ENCODE measurements around the gene BUD13.

BUD13 gene

DNA sequence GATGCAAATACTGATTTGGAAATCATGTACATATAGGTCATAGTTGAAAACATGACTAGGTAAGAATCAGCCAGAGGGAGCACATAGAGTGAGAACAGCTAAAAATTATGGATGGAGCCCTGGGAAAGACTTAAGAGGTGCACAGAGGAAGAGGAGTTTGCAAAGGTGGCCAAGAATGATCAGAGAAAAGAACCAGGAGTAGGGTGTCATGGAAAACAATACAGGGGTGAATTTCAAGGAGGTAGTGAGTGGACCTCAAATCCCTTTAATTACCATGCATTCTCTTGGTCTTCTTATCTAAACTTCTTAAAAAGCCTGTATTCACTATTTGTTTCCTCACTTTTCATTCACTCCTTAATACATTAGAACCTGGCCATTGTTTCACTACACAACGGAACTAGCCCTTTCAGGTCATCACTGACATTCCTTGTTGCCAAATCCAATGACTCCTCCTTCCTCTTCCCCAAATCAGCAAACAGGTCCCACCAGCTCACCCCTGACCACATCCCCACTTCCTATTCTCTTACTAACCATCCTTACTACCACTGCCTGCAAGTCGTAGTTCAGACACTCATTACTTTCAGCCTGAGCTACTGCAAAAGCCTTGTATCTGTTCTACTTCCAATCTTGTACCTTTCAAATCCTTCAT is 22.6 kb downstream of the BUD13 start:
- DNase-seq = no peak

DNA sequence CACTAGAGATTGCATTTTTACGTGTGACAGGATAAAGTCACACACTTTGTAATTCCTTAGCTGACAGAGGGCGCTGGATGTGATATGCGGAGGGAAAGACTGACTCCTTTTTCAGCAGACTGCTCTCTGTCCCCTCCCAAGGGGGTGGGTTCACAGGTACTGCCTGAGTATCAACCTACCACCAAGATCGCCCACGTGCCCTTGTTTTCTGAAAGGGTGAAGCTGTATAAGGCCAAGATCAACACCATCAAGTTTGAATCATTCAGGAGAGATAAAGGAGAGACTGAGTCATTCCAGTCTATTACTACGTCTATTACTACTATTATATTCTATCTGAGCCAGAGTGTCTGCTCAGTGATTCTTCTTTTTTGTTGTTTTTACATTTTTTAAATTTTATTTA is 30.7 kb downstream of the BUD13 start:
- no peak for DNase-seq

DNA sequence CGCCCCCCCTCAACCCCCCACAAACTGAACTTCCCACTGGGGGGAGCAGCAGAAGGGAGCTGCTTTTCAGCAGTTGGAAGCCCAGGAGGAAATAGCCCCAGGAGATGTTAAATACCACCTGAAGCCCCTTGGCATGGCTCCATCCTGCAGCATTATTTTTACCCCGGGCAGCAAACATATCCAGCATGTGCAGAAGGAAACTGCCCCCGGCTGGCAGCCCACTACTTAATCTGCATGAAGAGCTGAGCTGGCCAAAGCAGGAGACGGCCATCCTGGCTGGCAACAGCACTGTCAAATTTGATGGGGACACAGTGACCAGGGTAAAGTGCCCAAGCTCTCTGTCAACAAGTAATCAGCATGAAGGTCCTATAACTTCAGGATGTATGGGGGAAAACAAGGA is 32.0 kb downstream of the BUD13 start:
- DNase-seq = no peak

DNA sequence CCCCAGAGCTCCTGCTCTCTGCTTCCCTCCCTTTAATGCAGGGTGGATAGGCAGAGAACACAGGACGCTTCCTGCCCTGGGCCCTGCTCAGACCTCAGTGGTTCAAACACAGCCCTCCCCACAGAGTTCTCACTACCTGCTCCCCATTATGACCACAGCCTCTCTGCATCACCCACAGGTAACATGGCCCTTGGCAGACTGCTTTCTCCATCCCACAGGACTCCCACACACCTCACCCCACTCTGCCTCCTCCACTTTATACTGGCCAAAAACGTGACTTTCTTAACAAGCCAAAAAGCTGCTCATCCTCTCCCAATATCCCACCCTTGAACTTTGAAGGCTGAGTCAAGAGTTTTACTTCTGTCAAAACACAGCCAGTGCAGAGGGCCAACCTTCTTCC is 33.8 kb downstream of the BUD13 start:
- DNase-seq = no peak

DNA sequence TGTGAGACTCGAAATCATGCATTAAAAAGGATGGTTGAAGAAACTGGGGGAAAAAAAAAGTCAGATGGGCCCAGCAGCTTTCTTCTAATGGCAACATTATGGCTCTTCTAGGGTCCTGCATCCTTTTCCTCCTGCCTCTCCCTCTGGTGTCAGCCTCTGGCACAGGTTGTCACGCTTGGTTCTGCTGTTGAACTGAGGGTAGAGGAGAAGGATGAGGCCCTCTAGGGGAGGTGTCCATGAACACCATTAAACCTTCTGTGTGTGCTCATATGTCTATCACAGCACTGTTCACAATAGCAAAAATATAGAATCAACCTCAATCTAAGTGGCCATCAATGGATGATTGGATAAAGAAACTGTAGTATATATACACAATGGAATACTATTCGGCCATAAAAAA is 36.0 kb downstream of the BUD13 start:
- no peak for DNase-seq

DNA sequence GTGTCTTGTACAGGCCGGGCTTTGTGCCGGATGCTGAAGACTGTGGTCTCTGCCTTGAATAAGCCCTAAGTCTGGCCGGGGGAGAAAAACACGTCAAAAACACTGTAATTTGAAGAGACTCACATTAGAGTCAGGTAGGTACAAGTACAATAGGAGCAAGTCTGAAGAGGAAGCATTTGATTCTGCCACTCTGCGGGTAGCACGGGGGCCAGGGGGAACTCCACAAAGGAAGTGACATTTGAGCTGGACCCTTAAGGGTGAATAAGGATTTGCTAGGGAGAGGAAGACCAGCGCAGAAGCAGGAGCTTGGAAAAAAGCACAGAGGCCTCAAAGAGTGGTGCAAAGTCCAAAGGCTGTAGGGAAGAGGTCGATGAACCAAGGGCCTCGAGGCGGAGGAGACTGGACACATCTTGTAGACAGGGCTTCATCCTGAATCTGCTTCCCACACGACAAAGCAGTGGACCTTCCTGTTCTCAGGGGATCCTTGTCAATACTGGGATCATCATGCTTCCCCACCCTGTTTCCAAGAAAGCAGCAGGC is 38.7 kb downstream of the BUD13 start:
- DNase-seq = no peak

DNA sequence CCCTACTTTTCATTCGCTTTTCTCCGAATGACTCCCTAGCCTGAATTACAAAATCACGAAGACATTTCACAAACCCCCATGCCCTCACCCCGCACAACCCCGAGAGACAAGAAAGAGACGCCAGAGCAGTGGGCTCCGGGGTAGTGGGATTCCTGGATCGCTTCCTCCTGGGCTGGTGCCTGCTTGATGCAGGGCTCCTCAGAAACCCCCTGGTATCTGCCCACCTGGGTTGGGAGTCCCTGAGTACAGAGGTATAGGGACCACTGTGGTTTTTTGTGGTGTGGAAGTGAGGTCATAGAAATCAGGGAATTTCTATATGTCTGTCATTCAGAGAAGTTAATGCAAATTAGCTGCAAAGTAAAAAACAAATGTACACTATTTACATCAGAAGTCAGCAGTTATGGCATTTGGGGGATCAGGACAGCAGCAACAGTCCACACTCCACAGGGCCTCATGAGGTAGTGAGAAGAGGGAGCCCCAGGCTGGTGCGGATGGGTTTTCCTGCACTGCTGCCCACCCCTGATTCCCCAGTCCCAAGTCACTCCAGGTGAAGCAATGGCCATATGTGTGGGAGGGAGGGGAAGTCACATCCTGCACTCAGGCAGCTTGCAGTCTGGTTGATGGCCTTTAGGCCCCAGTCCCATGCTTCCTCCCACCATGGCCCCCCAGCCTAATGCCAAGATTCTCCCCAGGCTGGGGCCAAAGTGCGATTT is 39.6 kb downstream of the BUD13 start:
- DNase-seq = no peak

DNA sequence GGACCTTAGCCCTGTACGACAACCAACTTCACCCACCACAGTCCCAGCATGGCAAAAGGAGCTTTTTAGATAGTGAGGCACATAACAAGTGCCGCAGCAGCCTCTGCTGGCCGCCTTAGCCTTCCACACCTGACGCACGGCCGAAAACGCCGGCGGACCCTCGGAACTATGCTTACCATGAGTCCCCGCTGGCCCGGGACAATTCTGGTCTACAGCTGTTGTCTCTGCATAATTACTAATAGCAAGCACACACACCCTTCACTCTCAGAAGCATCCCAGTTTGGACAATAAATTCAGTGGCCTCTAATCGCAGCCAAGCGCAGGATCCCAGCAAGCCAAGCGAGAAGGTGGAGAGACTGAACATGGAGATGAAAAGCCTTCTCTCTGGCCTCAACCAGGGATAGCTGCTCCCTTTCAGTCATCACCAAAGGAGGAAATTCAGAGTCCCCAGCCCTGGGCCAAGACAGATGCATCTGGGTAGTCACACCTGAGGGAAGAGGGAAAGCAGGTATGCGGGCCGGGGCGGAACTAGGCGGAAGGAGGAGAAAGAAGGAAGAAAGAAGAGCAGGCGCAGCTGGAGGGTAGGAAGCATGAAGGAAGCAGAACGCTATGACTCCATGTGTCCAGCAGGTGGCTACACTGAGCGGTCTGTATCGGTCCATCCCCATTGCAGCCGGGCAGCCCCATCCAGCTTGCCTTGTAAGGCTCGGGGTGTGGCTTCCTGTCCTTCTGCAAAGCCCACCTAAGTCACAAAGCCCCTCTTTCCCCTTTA is 40.3 kb downstream of the BUD13 start:
- no peak for DNase-seq

DNA sequence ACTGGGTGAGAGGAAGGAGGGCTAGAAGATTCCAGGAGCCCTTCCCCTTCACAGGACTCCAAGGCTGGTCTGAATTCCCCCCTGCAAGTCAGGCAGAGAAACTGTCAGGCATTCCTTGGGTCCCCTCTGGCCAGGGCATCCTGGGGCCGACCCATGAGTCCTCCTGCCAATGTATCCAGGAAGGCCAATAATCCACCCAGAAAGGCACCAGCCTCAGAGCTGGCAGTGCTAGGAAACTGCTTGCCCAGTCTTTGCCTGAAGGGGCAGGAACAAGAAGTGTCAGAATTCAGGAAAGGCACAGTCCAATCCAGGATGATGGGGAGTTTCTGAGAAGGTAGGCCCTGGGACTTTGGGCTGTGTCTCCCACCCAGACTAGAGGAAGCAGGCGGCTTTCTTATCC is 41.0 kb downstream of the BUD13 start:
- DNase-seq = no peak

DNA sequence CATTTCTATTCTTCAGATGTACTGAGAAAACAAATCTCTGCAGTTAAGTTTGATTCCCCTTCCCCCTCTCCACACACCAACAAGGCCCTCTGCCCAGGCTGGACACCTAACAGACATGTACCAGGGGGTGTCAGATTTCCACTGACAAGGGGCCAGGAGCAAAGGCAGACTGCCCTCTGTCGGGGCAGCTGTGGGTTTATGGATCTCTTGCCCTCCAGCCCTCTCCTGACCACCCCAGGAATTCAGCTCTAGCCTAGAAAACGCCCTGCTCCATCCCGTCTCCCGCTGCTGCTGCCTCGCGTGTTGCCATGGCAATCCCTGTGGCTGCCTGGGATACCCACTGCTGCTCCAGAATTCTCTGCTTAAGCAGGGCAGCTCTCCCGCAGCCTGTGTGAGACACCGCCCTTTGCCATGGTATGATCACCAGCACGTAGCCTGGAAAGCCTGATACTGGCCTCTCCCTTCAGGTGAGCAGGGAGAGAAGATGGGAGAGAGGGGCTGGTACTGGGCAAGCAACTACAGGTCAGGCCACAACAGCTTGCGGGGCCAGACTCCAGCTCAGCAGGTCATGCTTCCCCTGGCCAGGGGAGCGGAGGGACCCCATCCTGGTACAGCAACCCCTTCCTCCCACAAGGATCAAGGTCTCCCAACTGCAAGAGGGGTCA is 41.6 kb downstream of the BUD13 start:
- no peak for DNase-seq

DNA sequence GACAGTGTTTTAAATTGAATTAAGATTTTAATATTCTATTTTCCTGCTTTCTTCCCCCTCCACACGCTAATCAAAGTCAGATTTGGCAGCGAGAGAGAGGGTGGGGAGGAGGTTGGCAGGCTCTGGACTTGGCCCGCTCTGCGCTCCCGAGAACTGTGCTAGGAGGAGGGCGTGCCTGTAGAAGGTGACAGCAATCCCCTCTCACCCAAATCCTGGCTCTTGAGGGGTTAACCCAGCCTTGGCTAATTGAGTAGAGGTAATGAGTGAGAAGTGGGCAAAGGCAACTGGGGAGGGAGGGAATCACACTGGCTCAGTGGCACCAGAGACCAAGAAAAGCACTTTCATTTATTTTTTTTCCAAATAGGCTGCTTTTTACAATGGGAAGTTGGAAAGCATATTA is 42.2 kb downstream of the BUD13 start:
- DNase-seq = no peak

DNA sequence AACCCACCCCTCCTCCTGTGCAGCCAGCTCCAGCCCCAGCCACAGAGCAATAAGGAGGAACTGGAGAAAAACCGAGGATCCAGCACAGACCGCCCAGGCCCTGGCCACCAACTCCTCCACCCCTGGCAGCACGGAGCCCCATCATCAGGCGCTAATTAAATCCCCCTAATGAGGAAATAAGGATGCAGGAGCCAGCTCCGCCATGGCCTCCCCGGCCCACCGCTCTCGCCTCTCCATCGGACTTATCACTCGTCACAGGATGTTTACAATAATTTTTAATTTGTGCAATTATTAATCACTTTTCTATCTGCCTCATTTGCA is 42.6 kb downstream of the BUD13 start:
- DNase-seq = no peak

DNA sequence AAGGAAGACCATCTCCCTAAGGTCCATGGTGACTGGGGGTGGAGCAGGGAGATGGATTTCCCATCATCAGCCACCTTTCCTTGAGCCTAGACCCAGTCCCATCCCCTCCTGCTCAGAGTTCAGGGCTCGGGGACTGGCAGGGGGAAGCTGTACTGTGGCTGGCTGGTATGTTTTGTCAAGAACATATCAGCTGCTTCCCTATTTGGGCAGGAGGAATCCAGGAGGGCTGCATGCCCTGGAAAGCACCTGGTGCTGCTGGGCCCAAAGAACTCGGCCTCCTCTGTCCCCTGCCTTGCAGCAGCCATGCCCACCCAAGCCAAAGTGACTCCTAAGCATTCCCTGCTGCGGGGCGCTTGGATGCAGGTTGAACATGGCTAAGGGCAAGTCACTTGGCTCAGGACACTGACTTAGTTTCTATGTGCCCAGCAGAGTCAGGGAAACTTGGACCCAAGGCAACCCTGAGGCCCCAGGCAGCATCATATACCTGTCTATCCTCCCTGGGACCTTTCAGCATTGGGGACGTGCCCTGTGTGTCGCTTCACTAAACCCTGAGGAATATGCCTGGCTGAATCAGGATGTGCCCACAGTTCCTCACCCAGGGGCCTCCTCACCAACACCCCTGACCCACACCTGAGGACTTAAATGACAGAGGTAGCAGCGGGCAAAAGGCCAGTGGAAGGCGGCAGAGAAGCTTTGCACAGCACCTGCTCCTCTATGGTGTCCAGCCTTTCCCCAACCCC is 43.1 kb downstream of the BUD13 start:
- no peak for DNase-seq

DNA sequence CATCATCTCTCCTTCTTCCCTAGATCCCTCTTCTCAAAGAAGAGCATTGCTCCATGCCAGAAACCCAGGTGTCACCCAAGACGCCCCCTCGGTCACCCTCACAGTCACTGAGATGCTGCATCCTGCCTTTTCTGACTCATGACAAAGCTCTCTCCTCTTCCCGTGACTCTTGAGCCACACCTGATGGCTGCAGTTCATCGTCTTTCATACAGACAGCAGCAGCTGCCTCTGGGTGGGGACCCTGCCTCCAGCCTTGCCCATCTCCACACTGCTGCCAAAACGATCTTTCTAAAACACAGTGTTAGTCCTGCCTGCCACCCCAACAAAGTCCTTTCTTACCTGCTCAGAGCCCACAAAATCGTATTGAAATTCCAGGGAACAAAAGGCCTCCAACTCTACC is 44.8 kb downstream of the BUD13 start:
- DNase-seq = no peak

DNA sequence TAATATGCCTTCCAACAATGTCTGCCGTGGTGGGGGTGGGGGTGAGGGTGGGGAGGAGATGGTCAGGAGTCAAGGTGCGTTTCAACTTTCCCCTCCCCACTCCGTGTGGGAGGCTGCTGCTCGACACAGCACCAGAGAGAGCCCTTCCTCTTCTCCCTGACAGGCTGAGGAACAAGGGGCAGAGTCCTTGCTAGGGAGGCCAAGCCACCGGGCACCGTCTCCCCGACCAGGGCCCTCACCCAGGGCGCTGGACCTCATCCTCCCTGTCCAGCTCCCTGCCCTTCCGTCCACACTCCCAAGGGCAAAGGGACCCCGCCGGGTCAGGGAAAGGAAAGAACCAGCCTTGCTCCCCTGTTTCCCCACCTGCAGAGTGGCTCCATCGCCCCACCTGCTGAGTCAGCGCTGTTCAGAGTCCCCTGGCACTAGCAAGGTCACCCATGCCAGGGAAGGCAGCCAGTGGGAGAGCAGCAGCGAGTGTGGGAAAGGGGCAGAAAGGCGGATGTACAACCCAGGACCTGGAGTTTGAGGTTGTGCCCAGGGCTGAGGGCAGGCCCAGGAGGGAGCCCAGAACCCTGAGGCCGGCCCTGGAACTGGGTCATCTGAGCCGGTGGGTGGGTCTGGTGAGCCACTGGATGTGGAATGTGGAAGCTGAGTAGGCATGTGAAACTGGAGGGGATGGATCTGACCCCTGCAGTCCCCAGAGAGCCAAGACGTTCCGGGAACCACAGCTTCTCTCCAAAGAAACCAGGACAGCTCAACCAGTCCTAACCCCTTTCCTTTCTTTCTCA is 47.2 kb downstream of the BUD13 start:
- no peak for DNase-seq

DNA sequence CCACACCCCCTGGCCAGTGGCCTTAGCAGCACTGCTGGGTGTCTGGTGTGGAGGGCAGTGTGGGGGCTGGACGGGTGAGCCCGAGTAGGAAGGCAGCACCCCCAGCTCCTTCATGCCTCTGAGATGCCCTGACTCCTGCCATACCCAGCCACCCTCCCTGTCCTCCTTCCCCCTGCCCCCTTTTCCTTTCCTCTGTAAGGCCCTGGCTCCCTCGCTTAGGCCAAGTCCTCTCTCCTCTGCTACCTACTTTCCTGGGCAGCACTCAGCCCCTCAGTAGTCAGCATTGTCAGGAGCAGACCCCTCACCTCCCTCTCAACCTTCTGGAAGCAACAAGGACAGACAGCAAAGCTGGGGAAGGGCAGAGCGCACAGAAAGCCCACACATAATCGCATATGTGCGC is 48.0 kb downstream of the BUD13 start:
- no peak for DNase-seq

DNA sequence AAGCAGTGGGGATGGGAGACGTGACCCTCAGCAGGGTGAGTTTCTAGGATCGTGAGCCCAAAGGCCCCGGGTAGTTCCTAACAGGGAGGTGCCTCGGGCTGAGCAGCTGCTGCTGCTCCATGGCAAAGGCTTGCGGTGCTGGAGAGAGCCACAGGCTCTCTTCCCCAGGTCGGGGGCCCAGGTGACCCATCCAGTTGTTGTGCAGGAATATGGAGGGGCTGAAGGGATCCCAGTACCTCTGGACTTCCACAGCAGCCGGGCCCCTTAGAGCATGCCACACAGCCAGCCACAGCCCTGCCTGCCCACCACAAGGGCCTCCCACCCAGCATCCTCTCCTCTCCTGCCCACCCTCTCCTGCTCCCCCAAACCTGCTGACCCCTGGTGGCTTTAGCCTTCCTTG is 49.3 kb downstream of the BUD13 start:
- no peak for DNase-seq

DNA sequence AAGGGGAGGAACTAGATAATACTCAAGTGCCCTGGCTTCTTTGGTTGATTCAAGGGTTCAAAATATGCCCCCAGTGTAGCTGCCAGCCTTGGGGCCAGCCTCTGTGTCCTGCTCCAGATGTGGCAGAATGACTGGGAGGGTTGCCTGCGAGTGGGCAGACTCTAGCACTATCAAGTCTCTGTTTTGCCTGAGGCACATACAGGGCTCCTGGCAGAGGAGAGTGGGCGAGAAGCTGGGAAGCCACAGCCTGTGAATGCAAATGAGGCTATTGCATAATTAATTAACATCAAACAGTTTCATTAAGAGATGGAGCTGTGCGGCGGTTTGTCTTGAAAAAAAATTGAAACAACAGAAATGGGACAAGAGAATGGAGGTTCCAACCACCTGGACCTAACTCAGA is 50.8 kb downstream of the BUD13 start:
- DNase-seq = no peak

DNA sequence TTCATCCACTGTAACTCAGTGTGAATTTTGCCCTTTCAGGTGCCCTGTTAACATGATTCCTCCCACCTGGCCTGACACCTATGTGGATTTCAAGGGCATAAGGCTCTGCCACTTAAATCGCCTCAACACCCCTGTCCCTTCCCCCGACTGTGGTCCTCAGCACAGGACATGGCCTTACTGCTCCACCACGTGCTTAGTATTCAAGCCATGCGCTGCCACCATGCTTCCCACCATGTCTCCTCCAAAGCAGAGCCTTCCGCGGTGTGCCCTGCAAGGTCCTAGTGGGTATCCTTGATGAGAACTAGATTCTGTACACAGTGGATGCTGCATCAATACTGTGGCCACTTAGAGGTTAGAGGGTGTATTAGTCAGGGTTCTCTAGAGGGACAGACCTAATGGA is 51.9 kb downstream of the BUD13 start:
- no peak for DNase-seq

DNA sequence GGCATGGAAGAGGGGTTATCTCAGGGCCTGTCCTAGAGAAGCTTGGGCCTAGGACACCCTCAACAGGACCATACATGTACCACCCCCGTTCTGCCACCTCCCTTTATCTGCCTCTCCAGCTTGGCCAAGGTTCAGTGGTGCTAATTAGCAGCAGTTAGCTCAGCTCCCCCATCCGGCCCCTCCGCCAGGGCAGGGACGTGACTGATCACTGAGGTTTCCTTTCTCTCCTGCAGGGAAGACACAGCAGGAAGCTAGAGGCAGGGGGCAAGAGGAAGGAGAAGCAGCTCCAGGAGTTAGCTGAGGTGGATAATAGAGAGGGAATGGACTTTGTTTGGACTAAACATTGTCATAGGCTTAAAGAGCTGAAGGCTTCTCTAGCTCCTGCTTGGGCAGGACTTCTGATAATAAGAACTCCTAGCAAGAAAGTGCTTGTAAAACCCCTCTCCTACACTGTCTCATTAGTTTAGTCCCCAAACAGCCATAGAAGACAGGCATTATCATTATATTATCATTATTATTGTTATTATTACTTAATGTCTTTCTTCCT is 53.8 kb downstream of the BUD13 start:
- DNase-seq = no peak

DNA sequence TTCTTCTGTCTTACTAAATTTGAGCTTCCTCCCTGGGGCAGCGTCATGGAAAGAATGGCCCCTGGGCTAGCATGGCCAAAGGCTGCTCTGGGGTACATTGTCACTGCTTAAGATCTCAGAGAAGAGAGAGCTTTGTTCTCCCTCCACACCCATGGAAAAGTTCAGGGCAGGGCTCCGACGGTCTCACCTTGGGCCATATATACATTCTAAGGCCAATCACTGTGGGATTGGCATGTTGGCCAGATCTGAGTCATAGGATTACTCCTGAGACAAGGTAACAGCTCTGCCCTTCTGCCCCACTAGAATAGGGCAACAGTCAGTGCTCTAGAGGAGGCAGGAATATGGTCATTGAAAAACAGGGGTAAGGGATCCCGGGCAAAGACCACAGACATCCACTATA is 56.2 kb downstream of the BUD13 start:
- no peak for DNase-seq

DNA sequence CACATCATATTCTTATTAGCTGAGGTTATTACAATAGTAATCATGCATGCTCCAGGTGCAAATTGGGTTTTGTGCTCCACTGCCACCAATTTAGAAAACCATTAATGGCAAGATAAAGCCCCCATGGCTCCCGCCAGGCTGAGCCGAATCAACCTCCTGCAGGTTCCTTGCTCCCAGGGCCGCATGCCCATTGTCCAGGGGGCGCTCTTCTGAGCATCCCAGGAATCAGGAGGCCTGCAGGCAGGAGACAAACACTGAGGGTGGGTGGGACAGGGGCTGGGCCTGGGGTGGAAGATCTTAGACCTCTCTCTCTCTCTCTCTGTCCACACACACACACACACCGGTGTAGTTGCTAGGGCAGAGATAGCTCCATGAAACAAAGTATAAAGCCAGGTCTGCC is 57.4 kb downstream of the BUD13 start:
- no peak for DNase-seq

Measured in NCI-H2107 (cell line).